HepG2 (cell line): Measurements from ENCODE around the gene PHYH. TPM values are rescaled to one million over a fixed set of nuclear protein-coding genes. Genes with fewer than 3 reads are reported as not detected.

ENCODE experiments used
- AGO2 ChIP-seq: fragments of 200-400 bp; formaldehyde crosslinking; optimal IDR thresholded peaks from 2 replicates; pipeline ENCODE3; 2017; ENCODE audit warnings: mild to moderate bottlenecking, low read depth, low read length, moderate library complexity
- ELF1 ChIP-seq: sonication (generic); formaldehyde crosslinking; IDR thresholded peaks from 2 replicates; pipeline ENCODE4 v1.4.0; 2020; ENCODE audit warnings: missing genetic modification reagents
- HNF1B ChIP-seq: sonication (generic); formaldehyde crosslinking; IDR thresholded peaks from 2 replicates; pipeline ENCODE4 v1.5.1; 2020; ENCODE audit warnings: mild to moderate bottlenecking, moderate library complexity, missing genetic modification reagents
- KMT2B ChIP-seq: IDR thresholded peaks from 2 replicates; pipeline ENCODE4 v1.6.1; 2016; ENCODE audit warnings: missing genetic modification reagents, missing compliant biosample characterization
- MTA1 ChIP-seq: sonication (generic); formaldehyde crosslinking; IDR thresholded peaks from 2 replicates; pipeline ENCODE4 v1.4.0; 2020; ENCODE audit warnings: missing genetic modification reagents, mild to moderate bottlenecking, borderline replicate concordance
- MTF2 ChIP-seq: sonication (generic); formaldehyde crosslinking; IDR thresholded peaks from 2 replicates; pipeline ENCODE4 v1.5.0; 2020; ENCODE audit warnings: missing genetic modification reagents, borderline replicate concordance
- NR2C2 ChIP-seq: sonication (generic); formaldehyde crosslinking; IDR thresholded peaks from 2 replicates; pipeline ENCODE4 v1.4.0; 2020; ENCODE audit warnings: missing genetic modification reagents, mild to moderate bottlenecking, moderate library complexity, borderline replicate concordance
- THRA ChIP-seq: sonication (generic); formaldehyde crosslinking; IDR thresholded peaks from 2 replicates; pipeline ENCODE4 v1.4.0; 2020; ENCODE audit warnings: missing genetic modification reagents, borderline replicate concordance
- TP53 ChIP-seq: sonication (generic); formaldehyde crosslinking; conservative IDR thresholded peaks from 2 replicates; pipeline ENCODE4 v1.4.0; 2020; ENCODE audit warnings: missing genetic modification reagents
- XBP1 ChIP-seq: sonication (generic); formaldehyde crosslinking; IDR thresholded peaks from 2 replicates; pipeline ENCODE4 v1.5.0; 2020; ENCODE audit warnings: missing genetic modification reagents
- ZC3H13 ChIP-seq: sonication (generic); formaldehyde crosslinking; IDR thresholded peaks from 2 replicates; pipeline ENCODE4 v1.8.1; 2023; ENCODE audit warnings: mild to moderate bottlenecking, missing genetic modification reagents, moderate library complexity
- ZKSCAN1 ChIP-seq: fragments of 150-350 bp; IDR thresholded peaks from 2 replicates; pipeline ENCODE4 v1.6.1; 2014; ENCODE audit warnings: low read length
- ZNF354B ChIP-seq: sonication (generic); formaldehyde crosslinking; IDR thresholded peaks from 2 replicates; pipeline ENCODE4 v1.8.0; 2022; ENCODE audit warnings: mild to moderate bottlenecking, missing genetic modification reagents
- ZNF577 ChIP-seq: sonication (generic); formaldehyde crosslinking; IDR thresholded peaks from 2 replicates; pipeline ENCODE4 v1.4.0; 2020; ENCODE audit warnings: mild to moderate bottlenecking, low read depth, missing genetic modification reagents, borderline replicate concordance
- ZNF747 ChIP-seq: sonication (generic); formaldehyde crosslinking; IDR thresholded peaks from 2 replicates; pipeline ENCODE4 v1.8.1; 2023; ENCODE audit warnings: missing genetic modification reagents, mild to moderate bottlenecking, borderline replicate concordance
- polyA plus RNA-seq, 8 experiments: library from polyadenylated mRNA; depleted of rRNA in 3 of 8; stranded (reverse) in 7 of 8; unstranded in 1 of 8; fragments of >200 nt; fragmentation: Illumina TruSeq in 4 of 8; extraction: Trizol in 4 of 8; gene quantifications; 2 replicates each; pipeline versions ENCODE4 v1.2.1 to v1.2.3, GENCODE V29; 2011 to 2016; ENCODE audit warnings: low read depth in 4 of 8, missing spikeins in 1 of 8, mixed read lengths in 1 of 8; ENCODE audit not compliant: insufficient read depth in 1 of 8
- total RNA-seq, 5 experiments: library from RNA; depleted of rRNA; stranded (reverse); fragments of >200 nt; fragmentation: Illumina TruSeq; extraction: Trizol; gene quantifications; 2 replicates each; pipeline ENCODE4 v1.2.3, GENCODE V29; 2016; ENCODE audit warnings: low read depth in 1 of 5
- TF ChIP-seq, protein P1 (sequence below): sonication (generic); formaldehyde crosslinking; IDR thresholded peaks from 2 replicates; pipeline ENCODE4 v1.8.0; 2022; ENCODE audit warnings: missing genetic modification reagents, low read depth, mild to moderate bottlenecking, borderline replicate concordance
- TF ChIP-seq, protein P2 (sequence below), 2 experiments: sonication (generic) in 1 of 2; formaldehyde crosslinking in 1 of 2; IDR thresholded peaks; 2 replicates each; pipeline versions ENCODE4 v1.6.1 to v1.9.0; 2014 to 2022; ENCODE audit warnings: antibody characterized with exemption in 1 of 2, borderline replicate concordance in 1 of 2, inconsistent platforms in 1 of 2, low read depth in 1 of 2, missing genetic modification reagents in 1 of 2

The PHYH gene
- total and polyA plus RNA-seq, 2 of the 13 experiments (the other 11 are each of a cell fraction or from before 2014, with no cell fraction given), result 27.2 to 34.5 TPM

GRCh38 chr10:13291821-13292773, 7.8 kb downstream of the PHYH start (continued):
- no peak for TF ChIP-seq XBP1 (CRISPR knock-in tag)
- TF ChIP-seq AGO2, result no peak
- TF ChIP-seq KMT2B (CRISPR knock-in tag), result no peak
- TF ChIP-seq ZNF747 (CRISPR knock-in tag), result no peak
- TF ChIP-seq THRA (CRISPR knock-in tag), result no peak
- TF ChIP-seq TP53 (CRISPR knock-in tag), result no peak
- TF ChIP-seq ELF1 (CRISPR knock-in tag), result no peak
- no peak for TF ChIP-seq ZNF577 (CRISPR knock-in tag)
- no peak for TF ChIP-seq ZKSCAN1
- no peak for TF ChIP-seq MTA1 (CRISPR knock-in tag)
- TF ChIP-seq NR2C2 (CRISPR knock-in tag), result no peak
- no peak for TF ChIP-seq ZNF354B (CRISPR knock-in tag)
- no peak for TF ChIP-seq ZC3H13
- TF ChIP-seq HNF1B, result no peak
- TF ChIP-seq MTF2 (CRISPR knock-in tag), result no peak
- TF ChIP-seq, protein P1, sequence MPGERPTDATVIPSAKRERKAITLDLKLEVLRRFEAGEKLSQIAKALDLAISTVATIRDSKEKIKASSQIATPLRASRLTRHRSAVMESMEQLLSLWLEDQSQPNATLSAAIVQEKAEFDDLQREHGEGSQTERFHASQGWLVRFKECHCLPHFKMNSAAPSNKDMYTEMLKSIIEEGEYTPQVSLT (CRISPR knock-in tag), result no peak
- TF ChIP-seq, protein P2, sequence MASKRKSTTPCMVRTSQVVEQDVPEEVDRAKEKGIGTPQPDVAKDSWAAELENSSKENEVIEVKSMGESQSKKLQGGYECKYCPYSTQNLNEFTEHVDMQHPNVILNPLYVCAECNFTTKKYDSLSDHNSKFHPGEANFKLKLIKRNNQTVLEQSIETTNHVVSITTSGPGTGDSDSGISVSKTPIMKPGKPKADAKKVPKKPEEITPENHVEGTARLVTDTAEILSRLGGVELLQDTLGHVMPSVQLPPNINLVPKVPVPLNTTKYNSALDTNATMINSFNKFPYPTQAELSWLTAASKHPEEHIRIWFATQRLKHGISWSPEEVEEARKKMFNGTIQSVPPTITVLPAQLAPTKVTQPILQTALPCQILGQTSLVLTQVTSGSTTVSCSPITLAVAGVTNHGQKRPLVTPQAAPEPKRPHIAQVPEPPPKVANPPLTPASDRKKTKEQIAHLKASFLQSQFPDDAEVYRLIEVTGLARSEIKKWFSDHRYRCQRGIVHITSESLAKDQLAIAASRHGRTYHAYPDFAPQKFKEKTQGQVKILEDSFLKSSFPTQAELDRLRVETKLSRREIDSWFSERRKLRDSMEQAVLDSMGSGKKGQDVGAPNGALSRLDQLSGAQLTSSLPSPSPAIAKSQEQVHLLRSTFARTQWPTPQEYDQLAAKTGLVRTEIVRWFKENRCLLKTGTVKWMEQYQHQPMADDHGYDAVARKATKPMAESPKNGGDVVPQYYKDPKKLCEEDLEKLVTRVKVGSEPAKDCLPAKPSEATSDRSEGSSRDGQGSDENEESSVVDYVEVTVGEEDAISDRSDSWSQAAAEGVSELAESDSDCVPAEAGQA (IDR thresholded peaks at IDR 0.05; ENCODE audit: low read depth), result no peak
- TF ChIP-seq, protein P2 (CRISPR knock-in tag; IDR thresholded peaks at IDR 0.05; ENCODE audit: borderline replicate concordance), result no peak
